Neural crest cell (in vitro differentiated cells): Measurements from ENCODE around the gene ADAMTS17. TPM values are rescaled to one million over a fixed set of nuclear protein-coding genes. Genes with fewer than 3 reads are reported as not detected.

Experiments
- DNase-seq: peaks from one replicate; pipeline ENCODE4 v3.0.0; 2021; ENCODE audit warnings: low read depth, mixed read lengths, low spot score
- H3K27ac Mint-ChIP-seq: one replicate; pipeline ENCODE4 v1.8.0; 2021; ENCODE audit warnings: mild to moderate bottlenecking, mixed read lengths; ENCODE audit not compliant: unreplicated experiment
- H3K27me3 Mint-ChIP-seq: 2 replicates; pipeline ENCODE4 v1.8.0; 2021; ENCODE audit warnings: low read depth, mild to moderate bottlenecking, mixed read lengths
- H3K36me3 Mint-ChIP-seq: 2 replicates; pipeline ENCODE4 v1.8.0; 2021; ENCODE audit warnings: low read depth, mild to moderate bottlenecking, mixed read lengths
- H3K4me1 Mint-ChIP-seq: 2 replicates; pipeline ENCODE4 v1.8.0; 2021; ENCODE audit warnings: mixed read lengths
- H3K4me3 Mint-ChIP-seq: one replicate; pipeline ENCODE4 v1.8.0; 2021; ENCODE audit warnings: mild to moderate bottlenecking, mixed read lengths
- H3K9me3 Mint-ChIP-seq: 2 replicates; pipeline ENCODE4 v1.8.0; 2021; ENCODE audit warnings: mixed read lengths
- total RNA-seq: library from RNA; stranded (reverse); gene quantifications from 2 replicates; pipeline ENCODE4 v1.2.1, GENCODE V29; 2021
- TF ChIP-seq, protein P1 (sequence below): fragments of 200-600 bp; sonication (generic); conservative IDR thresholded peaks from 2 replicates; pipeline ENCODE4 v1.5.0; 2021; ENCODE audit warnings: antibody characterized with exemption, mild to moderate bottlenecking

ADAMTS17 gene
- total RNA-seq, 1 donor from 2014 or later, result 2.3 TPM

GRCh38 chr15:100229181-100230163, 112.3 kb downstream of the ADAMTS17 start:
- Mint-ChIP-seq H3K27ac (no peak overlapping the region), H3K4me3 (no peak overlapping the region), H3K4me1 (peaks cover 21% of the 10 kb centered on the region), H3K36me3 (peaks cover 3% of the 10 kb centered on the region), H3K9me3 (peaks cover 3% of the 10 kb centered on the region), H3K27me3 (no peaks in the 10 kb centered on the region)
- no peak for DNase-seq
- TF ChIP-seq, protein P1, sequence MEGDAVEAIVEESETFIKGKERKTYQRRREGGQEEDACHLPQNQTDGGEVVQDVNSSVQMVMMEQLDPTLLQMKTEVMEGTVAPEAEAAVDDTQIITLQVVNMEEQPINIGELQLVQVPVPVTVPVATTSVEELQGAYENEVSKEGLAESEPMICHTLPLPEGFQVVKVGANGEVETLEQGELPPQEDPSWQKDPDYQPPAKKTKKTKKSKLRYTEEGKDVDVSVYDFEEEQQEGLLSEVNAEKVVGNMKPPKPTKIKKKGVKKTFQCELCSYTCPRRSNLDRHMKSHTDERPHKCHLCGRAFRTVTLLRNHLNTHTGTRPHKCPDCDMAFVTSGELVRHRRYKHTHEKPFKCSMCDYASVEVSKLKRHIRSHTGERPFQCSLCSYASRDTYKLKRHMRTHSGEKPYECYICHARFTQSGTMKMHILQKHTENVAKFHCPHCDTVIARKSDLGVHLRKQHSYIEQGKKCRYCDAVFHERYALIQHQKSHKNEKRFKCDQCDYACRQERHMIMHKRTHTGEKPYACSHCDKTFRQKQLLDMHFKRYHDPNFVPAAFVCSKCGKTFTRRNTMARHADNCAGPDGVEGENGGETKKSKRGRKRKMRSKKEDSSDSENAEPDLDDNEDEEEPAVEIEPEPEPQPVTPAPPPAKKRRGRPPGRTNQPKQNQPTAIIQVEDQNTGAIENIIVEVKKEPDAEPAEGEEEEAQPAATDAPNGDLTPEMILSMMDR, result no peak

GRCh38 chr15:100227781-100228180, 114.0 kb downstream of the ADAMTS17 start:
- H3K4me1 Mint-ChIP-seq, result peaks cover 30% of the 10 kb centered on the region
- TF ChIP-seq, protein P1, result no peak

DNA sequence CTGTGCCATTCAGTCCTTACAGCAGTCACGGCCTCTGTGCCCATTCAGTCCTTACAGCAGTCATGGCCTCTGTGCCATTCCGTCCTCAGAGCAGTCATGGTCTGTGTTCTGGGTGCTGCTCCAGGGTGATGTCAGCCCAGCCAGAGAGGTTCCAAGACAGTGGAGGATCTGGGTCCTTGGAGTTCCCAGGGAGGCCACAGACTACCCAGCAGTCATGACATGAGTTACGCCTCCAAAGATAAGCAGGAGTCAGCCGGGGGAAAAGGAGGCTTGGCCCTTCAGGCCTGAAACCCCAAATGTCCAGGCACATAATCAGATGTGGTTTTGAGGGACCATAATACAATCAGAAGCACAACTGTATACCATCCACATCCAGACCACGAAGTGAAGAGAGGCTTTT, 115.7 kb downstream of the ADAMTS17 start:
- TF ChIP-seq, protein P1, result no peak
- peaks cover 38% of the 10 kb centered on the region for H3K4me1 Mint-ChIP-seq
- peaks cover 3% of the 10 kb centered on the region for H3K36me3 Mint-ChIP-seq
- DNase-seq, result no peak
- no peak overlapping the region for H3K4me3 Mint-ChIP-seq
- H3K27ac Mint-ChIP-seq, result peak overlapping the region; percentile 37
- H3K9me3 Mint-ChIP-seq, result peaks cover 3% of the 10 kb centered on the region
- no peaks in the 10 kb centered on the region for H3K27me3 Mint-ChIP-seq

More at GRCh38 chr15:100227781-100228180, 114.0 kb downstream of the ADAMTS17 start:
- Mint-ChIP-seq H3K9me3 (peaks cover 3% of the 10 kb centered on the region), H3K4me3 (no peak overlapping the region), H3K36me3 (peaks cover 3% of the 10 kb centered on the region), H3K27ac (peak overlapping the region; percentile 22), H3K27me3 (no peaks in the 10 kb centered on the region)
- DNase-seq, result no peak

DNA sequence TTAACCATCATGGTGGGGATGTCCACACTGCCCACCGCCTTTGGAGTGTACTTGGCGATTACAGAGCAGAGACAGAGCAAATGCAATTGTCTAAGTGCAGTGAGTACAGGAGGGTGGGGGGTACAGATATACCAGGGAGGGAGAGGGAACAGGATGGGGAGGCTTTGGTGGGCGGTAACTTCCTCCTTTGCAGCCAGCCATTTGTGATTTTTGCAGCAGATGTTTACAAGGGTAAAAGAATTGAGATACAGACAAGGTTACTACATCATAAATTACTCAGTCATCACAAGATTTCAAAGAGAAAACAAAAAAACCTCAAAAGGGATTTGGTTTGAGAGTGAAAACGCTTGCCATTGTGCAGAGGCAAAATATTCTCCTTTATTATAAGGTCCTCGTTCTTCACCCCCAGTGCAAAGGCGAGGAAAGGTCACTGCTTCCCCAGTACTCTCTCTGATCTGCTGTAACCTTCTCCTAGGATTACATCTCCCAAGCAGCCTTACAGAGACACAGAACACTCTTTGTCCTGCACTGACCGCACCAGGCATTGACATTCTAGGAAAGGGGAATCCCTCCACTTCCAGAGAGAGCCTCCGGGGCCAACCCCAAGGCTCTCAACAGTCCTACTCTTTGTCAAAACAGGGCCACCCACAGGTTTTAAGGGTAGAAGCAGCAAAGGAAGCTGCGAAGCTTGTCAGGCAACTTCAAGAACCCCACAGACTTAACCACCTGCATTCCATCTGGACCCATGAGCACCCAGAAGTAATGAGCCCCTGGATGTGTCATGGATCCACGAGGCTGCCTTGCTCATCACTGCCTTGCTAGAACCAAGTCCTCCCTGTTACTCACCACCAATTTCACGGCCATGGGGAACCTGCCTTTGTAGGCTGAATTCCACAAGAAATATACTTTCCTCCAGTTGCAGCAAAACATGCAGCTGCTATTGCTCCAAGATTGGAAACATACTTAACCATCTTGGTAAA, 117.3 kb downstream of the ADAMTS17 start:
- Mint-ChIP-seq H3K4me1 (peaks cover 35% of the 10 kb centered on the region), H3K9me3 (peaks cover 3% of the 10 kb centered on the region), H3K27me3 (no peaks in the 10 kb centered on the region), H3K27ac (peak overlapping the region; percentile 97), H3K36me3 (peaks cover 3% of the 10 kb centered on the region), H3K4me3 (peak overlapping the region; percentile 64)
- TF ChIP-seq, protein P1, result no peak
- peak; percentile 43 for DNase-seq

GRCh38 chr15:100222349-100222715, 119.4 kb downstream of the ADAMTS17 start:
- no peaks in the 10 kb centered on the region for H3K27me3 Mint-ChIP-seq
- H3K4me3 Mint-ChIP-seq, result no peak overlapping the region
- no peaks in the 10 kb centered on the region for H3K36me3 Mint-ChIP-seq
- no peaks in the 10 kb centered on the region for H3K9me3 Mint-ChIP-seq
- peaks cover 32% of the 10 kb centered on the region for H3K4me1 Mint-ChIP-seq
- H3K27ac Mint-ChIP-seq, result no peak overlapping the region
- TF ChIP-seq, protein P1, result no peak
- no peak for DNase-seq
